ENCODE results near the gene INAVA.
"Not testable (repeated sequence)": the region's sequence is repeated elsewhere in the genome, so short reads cannot be mapped to it uniquely, and the experiment has no call there.

Gene INAVA

GRCh38 chr1:200921571-200922110 lies 26.9 kb downstream of the INAVA start:
- DNase-seq (ENCODE audit: low spot score): no peak

- no peak for DNase-seq (ENCODE audit: low spot score)
Measured at GRCh38 chr1:200922406-200922805, 27.7 kb downstream of the INAVA start.

GRCh38 chr1:200923601-200924000 lies 28.9 kb downstream of the INAVA start:
- no peak for DNase-seq (ENCODE audit: low spot score)

- no peak for DNase-seq (ENCODE audit: low spot score)
Measured at GRCh38 chr1:200925831-200926230, 31.1 kb downstream of the INAVA start.

- no peak for DNase-seq (ENCODE audit: low spot score)
Measured at GRCh38 chr1:200929530-200930278, 35.0 kb downstream of the INAVA start.

GRCh38 chr1:200930285-200930684 lies 35.6 kb downstream of the INAVA start:
- DNase-seq (ENCODE audit: low spot score): not testable (repeated sequence)

- DNase-seq (ENCODE audit: low spot score): no peak
Measured at GRCh38 chr1:200931776-200932175, 37.1 kb downstream of the INAVA start.

GRCh38 chr1:200934676-200935245 lies 40.1 kb downstream of the INAVA start:
- DNase-seq (ENCODE audit: low spot score): no peak

- not testable (repeated sequence) for DNase-seq (ENCODE audit: low spot score)
Measured at GRCh38 chr1:200935286-200935962, 40.7 kb downstream of the INAVA start.

GRCh38 chr1:200938955-200939354 lies 44.3 kb downstream of the INAVA start:
- DNase-seq (ENCODE audit: low spot score): no peak

- no peak for DNase-seq (ENCODE audit: low spot score)
Measured at GRCh38 chr1:200945111-200945510, 50.4 kb downstream of the INAVA start.

GRCh38 chr1:200947059-200947566 lies 52.4 kb downstream of the INAVA start:
- no peak for DNase-seq (ENCODE audit: low spot score)

GRCh38 chr1:200949626-200950025 lies 54.9 kb downstream of the INAVA start:
- DNase-seq (ENCODE audit: low spot score): no peak

- DNase-seq (ENCODE audit: low spot score): no peak
Measured at GRCh38 chr1:200951016-200951415, 56.3 kb downstream of the INAVA start.

GRCh38 chr1:200954434-200954833 lies 59.7 kb downstream of the INAVA start:
- DNase-seq (ENCODE audit: low spot score): no peak

GRCh38 chr1:200958597-200958996 lies 63.9 kb downstream of the INAVA start:
- DNase-seq (ENCODE audit: low spot score): no peak

GRCh38 chr1:200959411-200959921 lies 64.8 kb downstream of the INAVA start:
- no peak for DNase-seq (ENCODE audit: low spot score)

- no peak for DNase-seq (ENCODE audit: low spot score)
Measured at GRCh38 chr1:200960236-200960947, 65.7 kb downstream of the INAVA start.

- DNase-seq (ENCODE audit: low spot score): no peak
Measured at GRCh38 chr1:200960948-200961340, 66.2 kb downstream of the INAVA start.

GRCh38 chr1:200962151-200962550 lies 67.5 kb downstream of the INAVA start:
- DNase-seq (ENCODE audit: low spot score): not testable (repeated sequence)

GRCh38 chr1:200962631-200963030 lies 67.9 kb downstream of the INAVA start:
- no peak for DNase-seq (ENCODE audit: low spot score)

GRCh38 chr1:200963076-200963475 lies 68.4 kb downstream of the INAVA start:
- DNase-seq (ENCODE audit: low spot score): no peak
